BLaER1 treated with 17β-estradiol and CSF1 and Interleukin-3, amounts not matched to agents 10 nM and 100 nM (cell line): Measurements from ENCODE around the gene IGF2BP2.
"Not testable (repeated sequence)": the region's sequence is repeated elsewhere in the genome, so short reads cannot be mapped to it uniquely, and the experiment has no call there.

Experiments
- H3K27ac ChIP-seq, 11 experiments: shearing (Covaris generic); formaldehyde crosslinking; 2 replicates each; pipeline ENCODE4 v1.8.1; 2022
- H3K27me3 ChIP-seq, 11 experiments: shearing (Covaris generic); formaldehyde crosslinking; 2 replicates each; pipeline ENCODE4 v1.8.1; 2022
- H3K36me3 ChIP-seq, 11 experiments: shearing (Covaris generic); formaldehyde crosslinking; 2 replicates each; pipeline ENCODE4 v1.8.1; 2022
- H3K4me1 ChIP-seq, 10 experiments: shearing (Covaris generic); formaldehyde crosslinking; 2 replicates each; pipeline ENCODE4 v1.8.1; 2022
- H3K4me2 ChIP-seq, 11 experiments: shearing (Covaris generic); formaldehyde crosslinking; 2 replicates each; pipeline ENCODE4 v1.8.1; 2022
- H3K4me3 ChIP-seq, 10 experiments: shearing (Covaris generic); formaldehyde crosslinking; 2 replicates each; pipeline ENCODE4 v1.8.1; 2022
- H3K9ac ChIP-seq, 11 experiments: shearing (Covaris generic); formaldehyde crosslinking; 2 replicates each; pipeline ENCODE4 v1.8.1; 2022
- H3K9me3 ChIP-seq, 11 experiments: shearing (Covaris generic); formaldehyde crosslinking; replicated peaks in 1 of 11; 2 replicates each; pipeline ENCODE4 v1.8.1; 2022
- H4K20me1 ChIP-seq, 11 experiments: shearing (Covaris generic); formaldehyde crosslinking; 2 replicates each; pipeline ENCODE4 v1.8.1; 2022
- Cebpa-rat ChIP-seq, 11 experiments: shearing (Covaris generic); IDR thresholded peaks; 2 replicates each; pipeline ENCODE4 v1.8.1; 2022

IGF2BP2 gene

DNA sequence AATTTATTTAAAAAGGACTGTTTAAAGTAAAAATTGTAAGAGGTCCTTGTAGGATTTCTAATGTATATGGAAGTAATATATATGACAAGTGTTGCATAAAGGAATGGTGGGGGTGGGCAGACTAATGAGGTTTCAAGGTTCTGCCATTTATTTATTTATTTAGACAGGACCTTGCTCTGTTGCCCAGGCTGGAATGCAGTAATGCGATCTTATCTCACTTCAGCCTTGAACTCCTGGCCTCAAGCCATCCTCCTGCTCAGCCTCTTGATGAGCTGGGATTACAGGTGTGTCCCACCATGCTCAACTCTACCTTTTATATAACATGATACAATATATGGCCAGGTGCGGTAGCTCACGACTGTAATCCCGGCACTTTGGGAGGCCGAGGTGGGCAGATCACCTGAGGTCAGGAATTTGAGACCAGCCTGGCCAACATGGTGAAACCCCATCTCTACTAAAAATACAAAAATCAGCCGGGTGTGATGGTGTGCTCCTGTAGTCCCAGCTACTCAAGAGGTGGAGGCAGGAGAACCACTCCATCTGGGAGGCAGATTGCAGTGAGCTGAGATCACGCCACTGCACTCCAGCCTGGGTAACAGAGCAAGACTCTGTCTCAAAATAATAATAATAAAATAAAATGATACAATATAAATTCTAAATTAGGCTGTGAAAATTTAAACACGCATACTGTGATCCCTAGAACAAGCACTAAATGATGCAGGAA is 33.8 kb upstream of the IGF2BP2 start:
- no peaks in the 10 kb centered on the region for H3K4me1 ChIP-seq
- no peak overlapping the region for H3K9ac ChIP-seq
- H3K27ac ChIP-seq, result no peak overlapping the region
- TF ChIP-seq Cebpa-rat (IDR thresholded peaks at IDR 0.05), result no peak
- no peaks in the 10 kb centered on the region for H3K27me3 ChIP-seq
- H3K36me3 ChIP-seq, result no peaks in the 10 kb centered on the region
- H3K4me2 ChIP-seq, result no peak overlapping the region
- no peak overlapping the region for H3K4me3 ChIP-seq
- H4K20me1 ChIP-seq, result no peaks in the 10 kb centered on the region
- H3K9me3 ChIP-seq, result peaks cover 18 to 30% (median 24%) of the 10 kb centered on the region in 11 experiments

DNA sequence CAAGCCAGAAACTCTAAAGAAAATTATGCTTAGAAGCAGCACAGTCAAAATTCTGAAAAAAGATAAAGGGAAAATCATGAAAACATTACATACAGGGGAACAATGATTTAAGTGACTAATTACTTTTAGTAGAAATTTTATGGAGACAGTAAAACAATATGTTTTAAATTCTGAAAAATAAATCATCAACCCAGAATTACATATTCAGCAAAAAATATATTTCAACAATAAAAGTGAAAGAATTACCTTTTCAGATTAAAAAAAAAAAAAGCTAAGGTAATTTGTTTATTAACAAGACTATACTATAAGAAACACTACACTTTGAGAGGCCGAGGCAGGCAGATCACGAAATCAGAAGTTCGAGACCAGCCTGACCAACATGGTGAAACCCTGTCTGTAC is 32.4 kb upstream of the IGF2BP2 start:
- Histone ChIP-seq H3K9me3 (peaks cover 18 to 30% (median 24%) of the 10 kb centered on the region in 11 experiments), H3K4me3 (no peak overlapping the region), H3K36me3 (no peaks in the 10 kb centered on the region), H3K4me2 (no peak overlapping the region), H3K27ac (no peak overlapping the region), H4K20me1 (no peaks in the 10 kb centered on the region), H3K4me1 (no peaks in the 10 kb centered on the region; a peak in 1 of 20 replicates), H3K27me3 (no peaks in the 10 kb centered on the region), H3K9ac (no peak overlapping the region)
- TF ChIP-seq Cebpa-rat (IDR thresholded peaks at IDR 0.05), result no peak

GRCh38 chr3:185856652-185857051 is 31.8 kb upstream of the IGF2BP2 start:
- Histone ChIP-seq H3K4me3 (no peak overlapping the region), H3K9me3 (peaks cover 18 to 30% (median 24%) of the 10 kb centered on the region in 11 experiments), H3K36me3 (no peaks in the 10 kb centered on the region), H3K27me3 (no peaks in the 10 kb centered on the region), H3K4me2 (no peak overlapping the region), H4K20me1 (no peaks in the 10 kb centered on the region), H3K4me1 (no peaks in the 10 kb centered on the region; a peak in 1 of 20 replicates), H3K9ac (no peak overlapping the region), H3K27ac (no peak overlapping the region)
- no peak for TF ChIP-seq Cebpa-rat (IDR thresholded peaks at IDR 0.05)

DNA sequence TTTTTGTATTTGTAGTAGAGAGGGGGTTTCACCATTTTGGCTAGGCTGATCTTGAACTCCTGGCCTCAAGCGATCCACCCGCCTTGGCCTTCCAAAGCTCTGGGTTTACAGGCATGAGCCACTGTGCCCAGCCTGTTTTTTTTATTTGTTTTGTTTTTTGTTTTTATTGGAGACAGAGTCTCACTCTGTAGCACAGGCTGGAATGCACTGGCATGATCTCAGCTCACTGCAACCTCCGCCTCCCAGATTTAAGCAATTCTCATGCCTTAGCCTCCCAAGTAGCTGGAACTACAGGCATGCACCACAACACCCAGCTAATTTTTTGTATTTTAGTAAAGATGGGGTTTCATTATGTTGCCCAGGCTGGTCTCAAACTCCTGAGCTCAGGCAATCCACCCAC is 28.9 kb upstream of the IGF2BP2 start:
- H3K27ac ChIP-seq, H3K36me3 ChIP-seq, H3K4me3 ChIP-seq, H4K20me1 ChIP-seq, H3K4me2 ChIP-seq, H3K4me1 ChIP-seq, H3K9ac ChIP-seq, H3K27me3 ChIP-seq: not testable (repeated sequence)
- H3K9me3 ChIP-seq, result peaks cover 18 to 30% (median 24%) of the 10 kb centered on the region in 11 experiments

DNA sequence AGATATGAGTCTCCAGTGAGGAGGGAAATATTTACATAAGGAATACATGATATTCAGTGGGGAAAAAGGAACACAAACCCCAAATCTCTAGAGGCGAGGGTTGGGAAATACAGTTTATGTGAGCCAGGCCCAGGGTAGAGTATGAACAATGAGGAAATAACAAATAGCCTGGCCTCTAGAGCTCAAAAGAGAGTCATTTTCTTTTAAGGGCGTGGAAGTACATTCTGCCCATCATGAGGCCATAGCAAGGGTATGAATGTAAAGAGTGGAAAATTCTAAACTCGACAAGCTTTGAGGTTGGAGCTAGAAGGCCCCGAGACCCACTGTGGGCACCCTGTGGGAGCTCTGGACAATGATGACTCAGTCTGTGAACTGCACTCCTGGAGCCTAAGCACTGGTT is 27.8 kb upstream of the IGF2BP2 start:
- no peak for TF ChIP-seq Cebpa-rat (IDR thresholded peaks at IDR 0.05)
- H4K20me1 ChIP-seq, result no peaks in the 10 kb centered on the region
- no peak overlapping the region for H3K27ac ChIP-seq

DNA sequence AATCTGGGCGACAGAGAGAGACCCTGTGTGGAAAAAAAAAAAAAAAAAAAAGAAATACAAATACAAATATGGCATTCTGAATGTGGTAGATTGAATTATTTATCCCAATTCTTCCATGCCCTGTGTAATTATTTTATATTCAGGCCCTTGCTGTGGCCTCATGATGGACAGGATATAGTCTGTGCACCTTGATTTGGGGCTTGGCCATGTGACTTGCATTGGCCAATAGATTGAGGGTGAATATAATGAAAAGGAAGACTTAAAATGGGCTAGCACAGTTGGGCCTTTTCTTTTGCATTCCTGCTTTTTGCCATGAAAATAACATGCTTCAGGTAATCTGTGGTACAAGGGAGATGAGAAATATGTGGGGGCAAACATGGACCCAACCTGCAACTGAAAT is 27.1 kb upstream of the IGF2BP2 start:
- H3K27me3 ChIP-seq, result no peaks in the 10 kb centered on the region
- H3K9ac ChIP-seq, result no peak overlapping the region
- H3K27ac ChIP-seq, result no peak overlapping the region
- no peaks in the 10 kb centered on the region for H3K36me3 ChIP-seq
- H3K4me1 ChIP-seq, result peaks cover 0 to 8% (median 2%) of the 10 kb centered on the region in 10 experiments; a peak in 5 of 20 replicates
- peaks cover 10 to 19% (median 14%) of the 10 kb centered on the region in 11 experiments for H3K9me3 ChIP-seq
- TF ChIP-seq Cebpa-rat (IDR thresholded peaks at IDR 0.05), result no peak
- H4K20me1 ChIP-seq, result no peaks in the 10 kb centered on the region
- no peak overlapping the region for H3K4me2 ChIP-seq
- H3K4me3 ChIP-seq, result no peak overlapping the region

More for the DNA sequence above, 27.8 kb upstream of the IGF2BP2 start:
- no peak overlapping the region for H3K9ac ChIP-seq
- no peak overlapping the region for H3K4me2 ChIP-seq
- H3K27me3 ChIP-seq, result no peaks in the 10 kb centered on the region
- H3K9me3 ChIP-seq, result peaks cover 15 to 26% (median 20%) of the 10 kb centered on the region in 11 experiments
- no peak overlapping the region for H3K4me3 ChIP-seq
- H3K4me1 ChIP-seq, result peaks cover 0 to 5% (median under 1%) of the 10 kb centered on the region in 10 experiments; a peak in 5 of 20 replicates
- no peaks in the 10 kb centered on the region for H3K36me3 ChIP-seq

GRCh38 chr3:185851046-185851445 is 26.2 kb upstream of the IGF2BP2 start:
- no peak overlapping the region for H3K4me2 ChIP-seq
- no peaks in the 10 kb centered on the region for H4K20me1 ChIP-seq
- no peak overlapping the region for H3K4me3 ChIP-seq
- no peak for TF ChIP-seq Cebpa-rat (IDR thresholded peaks at IDR 0.05)
- no peak overlapping the region for H3K27ac ChIP-seq
- no peaks in the 10 kb centered on the region for H3K27me3 ChIP-seq
- no peaks in the 10 kb centered on the region for H3K36me3 ChIP-seq
- H3K4me1 ChIP-seq, result peaks cover 0 to 8% (median 2%) of the 10 kb centered on the region in 10 experiments; a peak in 5 of 20 replicates
- no peak overlapping the region for H3K9ac ChIP-seq
- H3K9me3 ChIP-seq, result peaks cover 1 to 10% (median 5%) of the 10 kb centered on the region in 11 experiments; a peak in 21 of 22 replicates

DNA sequence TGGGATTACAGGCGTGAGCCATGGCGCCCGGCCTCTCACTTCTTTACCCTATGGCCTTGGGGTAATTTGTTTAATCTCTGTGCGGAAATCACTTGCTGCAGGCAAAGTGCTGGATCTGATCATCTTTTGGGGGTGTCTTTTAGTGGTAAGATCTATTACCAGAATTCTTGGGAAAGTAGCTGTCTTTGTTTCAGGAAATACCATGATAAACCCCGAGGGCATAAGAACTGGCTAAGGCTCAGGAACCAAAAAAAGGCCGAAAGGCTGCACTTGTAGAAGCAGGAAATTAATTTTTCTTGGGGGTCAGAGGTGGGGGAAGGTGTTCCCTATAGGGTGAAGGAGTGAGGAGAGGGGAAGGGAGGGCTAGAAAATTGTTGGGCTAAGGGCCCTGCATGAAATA is 22.7 kb upstream of the IGF2BP2 start:
- no peak for TF ChIP-seq Cebpa-rat (IDR thresholded peaks at IDR 0.05)
- Histone ChIP-seq H3K4me3 (no peak overlapping the region), H4K20me1 (no peaks in the 10 kb centered on the region), H3K9ac (no peak overlapping the region), H3K27me3 (no peaks in the 10 kb centered on the region), H3K4me2 (peak overlapping the region in 6 of 11 experiments; percentile 0 to 32 (median 16); a peak in 4 of 22 replicates), H3K4me1 (peaks cover 0 to 8% (median 2%) of the 10 kb centered on the region in 10 experiments; a peak in 5 of 20 replicates), H3K36me3 (no peaks in the 10 kb centered on the region), H3K9me3 (no peaks in the 10 kb centered on the region), H3K27ac (no peak overlapping the region)

- H3K27ac ChIP-seq, result no peak overlapping the region
- H3K9ac ChIP-seq, result no peak overlapping the region
- no peaks in the 10 kb centered on the region for H3K36me3 ChIP-seq
- no peak for TF ChIP-seq Cebpa-rat (IDR thresholded peaks at IDR 0.05)
- H3K27me3 ChIP-seq, result no peaks in the 10 kb centered on the region
- no peaks in the 10 kb centered on the region for H4K20me1 ChIP-seq
- no peaks in the 10 kb centered on the region for H3K9me3 ChIP-seq
- H3K4me3 ChIP-seq, result no peak overlapping the region
- no peak overlapping the region for H3K4me2 ChIP-seq
- peaks cover 0 to 8% (median 2%) of the 10 kb centered on the region in 10 experiments; a peak in 5 of 20 replicates for H3K4me1 ChIP-seq
These were observed 21.2 kb upstream of the IGF2BP2 start for GRCh38 chr3:185846037-185846436.

GRCh38 chr3:185844051-185844450 is 19.2 kb upstream of the IGF2BP2 start:
- TF ChIP-seq Cebpa-rat (IDR thresholded peaks at IDR 0.05), result no peak
- no peak overlapping the region for H3K27ac ChIP-seq

More at GRCh38 chr3:185844051-185844450, 19.2 kb upstream of the IGF2BP2 start:
- H3K27me3 ChIP-seq, result no peaks in the 10 kb centered on the region
- no peaks in the 10 kb centered on the region for H3K9me3 ChIP-seq
- H3K4me1 ChIP-seq, result peaks cover 0 to 8% (median 2%) of the 10 kb centered on the region in 10 experiments; a peak in 5 of 20 replicates
- no peaks in the 10 kb centered on the region for H4K20me1 ChIP-seq
- no peaks in the 10 kb centered on the region for H3K36me3 ChIP-seq
- H3K4me3 ChIP-seq, result no peak overlapping the region
- H3K4me2 ChIP-seq, result no peak overlapping the region
- H3K9ac ChIP-seq, result no peak overlapping the region
